ENCODE results near the gene AGXT2.

The AGXT2 gene

DNA sequence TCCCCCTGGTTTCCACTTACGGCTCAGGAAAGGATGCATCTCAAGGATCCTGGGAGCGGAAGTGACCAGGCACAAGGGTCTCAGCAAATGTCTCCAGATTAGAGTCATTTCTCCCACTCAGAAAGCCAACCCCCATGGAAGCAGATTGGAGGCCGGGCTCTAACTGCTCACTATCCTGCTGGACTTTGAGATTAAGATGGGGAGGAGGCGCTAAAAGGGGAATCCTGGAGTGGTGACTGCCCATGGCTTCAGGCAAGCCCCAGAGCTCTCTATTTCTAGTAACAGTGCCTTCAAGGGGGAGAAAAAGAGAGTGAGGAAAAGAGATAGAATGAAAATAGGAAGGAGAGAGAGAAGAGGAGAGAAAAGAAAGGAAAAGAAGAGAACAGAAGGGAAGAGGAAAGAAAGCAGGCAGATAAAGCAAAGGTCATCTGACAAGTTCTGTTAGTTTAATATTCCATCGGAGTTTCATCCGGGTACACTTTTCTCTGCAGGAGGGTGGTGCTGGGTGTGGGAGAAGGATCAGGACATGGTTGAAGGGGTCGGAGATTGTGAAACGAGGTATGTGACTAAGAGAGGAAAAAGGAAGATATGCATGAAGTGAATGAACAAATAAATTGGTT, at the start of gene AGXT2:
Gene AGXT2, minus strand, starts transcription at position 165 of the 620 bp plus-strand sequence. Its CDS starts 57 bp downstream, at position 108.
- DNase-seq (ENCODE audit: low spot score) = no peak
- no peak for TF ChIP-seq CTCF (IDR thresholded peaks at IDR 0.05; ENCODE audit: extremely low read depth, missing control alignments)

DNA sequence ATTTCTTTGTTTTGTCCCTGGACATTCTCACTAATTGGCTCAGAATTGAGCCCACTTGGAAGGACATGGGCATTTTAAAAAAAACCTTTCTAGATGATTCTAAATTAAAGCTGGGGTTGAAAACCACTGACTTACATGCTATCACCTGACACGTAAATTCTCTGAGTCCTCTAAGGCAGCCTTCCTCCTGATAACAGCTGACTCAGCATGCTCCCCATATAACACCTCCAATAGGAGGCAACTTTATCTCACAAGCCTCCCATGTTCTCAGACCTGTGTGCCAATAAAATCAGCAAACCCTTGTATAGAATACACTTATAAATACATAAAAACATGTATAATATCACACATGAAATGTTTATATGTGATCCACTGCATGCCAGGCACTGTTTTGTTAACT, 49.2 kb upstream of the AGXT2 start:
- TF ChIP-seq CTCF (IDR thresholded peaks at IDR 0.05; ENCODE audit: extremely low read depth, missing control alignments) = no peak

DNA sequence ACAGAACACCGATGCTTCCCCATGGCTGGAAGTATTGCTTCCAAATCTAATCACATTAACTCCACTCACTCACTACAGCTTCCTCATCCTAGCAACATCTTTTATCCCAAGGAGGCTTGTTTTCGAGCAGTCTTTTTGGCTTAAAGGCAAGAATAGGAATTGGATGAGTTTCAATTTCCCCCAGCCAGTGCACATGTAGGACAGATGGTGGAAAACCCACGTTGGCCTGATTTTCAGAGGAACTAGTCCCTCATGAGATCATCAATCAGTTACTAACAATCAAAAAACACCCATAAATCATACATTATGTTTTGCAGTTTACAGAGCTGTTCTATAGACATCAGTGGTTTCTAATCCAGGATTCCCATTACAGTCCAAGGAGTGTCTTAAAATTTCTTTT, 48.5 kb upstream of the AGXT2 start:
- TF ChIP-seq CTCF (IDR thresholded peaks at IDR 0.05; ENCODE audit: extremely low read depth, missing control alignments) = no peak
- DNase-seq (ENCODE audit: low spot score) = no peak

More for the DNA sequence above, 49.2 kb upstream of the AGXT2 start:
- DNase-seq (ENCODE audit: low spot score) = no peak

GRCh38 chr5:35095366-35095765, 47.6 kb upstream of the AGXT2 start:
- DNase-seq (ENCODE audit: low spot score) = no peak
- no peak for TF ChIP-seq CTCF (IDR thresholded peaks at IDR 0.05; ENCODE audit: extremely low read depth, missing control alignments)

DNA sequence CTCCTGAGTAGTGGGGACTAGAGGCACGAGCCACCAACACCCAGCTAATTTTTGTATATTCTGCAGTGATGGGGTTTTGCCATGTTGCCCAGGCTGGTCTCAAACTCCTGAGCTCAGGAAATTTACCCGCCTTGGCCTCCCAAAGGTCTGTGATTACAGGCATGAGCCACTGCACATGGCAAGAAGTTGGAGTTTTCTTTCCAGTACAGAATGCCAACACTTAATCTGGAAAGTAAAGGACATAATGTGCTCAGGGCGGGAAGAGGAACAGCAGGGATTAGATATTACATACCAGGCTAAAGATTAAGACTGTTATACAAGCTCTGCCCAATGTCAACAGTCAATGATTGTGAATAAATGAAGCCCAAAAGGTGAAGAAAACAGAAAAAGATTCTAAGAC, 47.2 kb upstream of the AGXT2 start:
- DNase-seq (ENCODE audit: low spot score) = no peak
- TF ChIP-seq CTCF (IDR thresholded peaks at IDR 0.05; ENCODE audit: extremely low read depth, missing control alignments) = no peak

DNA sequence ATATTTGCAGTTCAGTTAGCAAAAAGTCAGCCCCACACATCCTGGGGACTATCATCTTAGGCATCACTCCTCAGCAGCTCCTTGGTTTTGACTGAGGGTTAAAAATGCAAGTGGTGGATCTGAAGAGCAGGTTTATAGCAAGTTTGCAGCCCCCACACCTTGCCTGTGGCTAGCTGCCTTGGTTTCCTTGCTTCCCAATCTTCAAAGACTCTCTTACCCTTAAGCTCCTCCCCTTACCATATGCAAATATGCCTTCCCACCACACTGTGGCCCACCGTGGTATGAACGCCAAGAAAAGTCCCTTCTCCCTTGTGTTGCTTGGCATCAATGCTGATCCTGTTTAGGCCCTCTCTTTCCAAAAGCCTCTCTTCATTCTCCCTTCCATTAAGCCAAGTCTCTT, 45.0 kb upstream of the AGXT2 start:
- TF ChIP-seq CTCF (IDR thresholded peaks at IDR 0.05; ENCODE audit: extremely low read depth, missing control alignments) = no peak
- no peak for DNase-seq (ENCODE audit: low spot score)

DNA sequence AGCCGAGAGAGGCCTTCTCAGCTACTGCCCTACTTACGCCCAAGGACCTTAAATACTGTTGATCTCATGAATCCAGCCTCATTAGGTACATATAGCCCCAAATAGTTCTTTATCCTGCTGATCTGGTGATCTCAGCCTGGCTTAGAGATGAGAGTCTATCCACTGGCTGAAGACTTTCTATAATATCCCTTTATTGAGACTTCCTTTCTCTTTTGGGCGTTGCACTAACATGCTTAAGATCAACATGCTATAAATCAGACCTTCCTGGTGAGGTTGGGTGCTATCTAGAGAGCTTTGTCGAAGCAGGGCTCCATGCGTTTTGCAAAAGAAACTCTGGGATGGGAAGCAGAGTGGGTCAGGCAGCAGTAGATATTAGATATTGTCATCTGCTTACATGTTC, 44.0 kb upstream of the AGXT2 start:
- TF ChIP-seq CTCF (IDR thresholded peaks at IDR 0.05; ENCODE audit: extremely low read depth, missing control alignments) = no peak
- no peak for DNase-seq (ENCODE audit: low spot score)
